A673 (cell line): ENCODE results near the gene ACSM3.

Experiments used
- CTCF ChIP-seq: fragments of 300-800, 200-600 bp; sonication (generic); conservative IDR thresholded peaks from 2 replicates; pipeline ENCODE4 v1.5.1; 2017; ENCODE audit warnings: low read depth, mild to moderate bottlenecking, antibody characterized with exemption, low read length, moderate library complexity, mixed read lengths
- EZH2 ChIP-seq: fragments of 200-600 bp; sonication (generic); IDR thresholded peaks from 2 replicates; pipeline ENCODE4 v1.6.1; 2017; ENCODE audit warnings: borderline replicate concordance, low read depth, mild to moderate bottlenecking, mixed read lengths, antibody characterized with exemption, low read length; ENCODE audit not compliant: poor library complexity, severe bottlenecking

GRCh38 chr16:20830372-20830771, 66.6 kb downstream of the ACSM3 start:
- TF ChIP-seq CTCF = no peak
- no peak for TF ChIP-seq EZH2
